Measurements from ENCODE around the gene ARMC12. TPM values are rescaled to one million over a fixed set of nuclear protein-coding genes. Genes with fewer than 3 reads are reported as not detected.

The ARMC12 gene
- total and polyA plus RNA-seq, 2 of the 4 experiments (the other 2 are of a cell fraction), result 0.18 to 0.74 TPM

DNA sequence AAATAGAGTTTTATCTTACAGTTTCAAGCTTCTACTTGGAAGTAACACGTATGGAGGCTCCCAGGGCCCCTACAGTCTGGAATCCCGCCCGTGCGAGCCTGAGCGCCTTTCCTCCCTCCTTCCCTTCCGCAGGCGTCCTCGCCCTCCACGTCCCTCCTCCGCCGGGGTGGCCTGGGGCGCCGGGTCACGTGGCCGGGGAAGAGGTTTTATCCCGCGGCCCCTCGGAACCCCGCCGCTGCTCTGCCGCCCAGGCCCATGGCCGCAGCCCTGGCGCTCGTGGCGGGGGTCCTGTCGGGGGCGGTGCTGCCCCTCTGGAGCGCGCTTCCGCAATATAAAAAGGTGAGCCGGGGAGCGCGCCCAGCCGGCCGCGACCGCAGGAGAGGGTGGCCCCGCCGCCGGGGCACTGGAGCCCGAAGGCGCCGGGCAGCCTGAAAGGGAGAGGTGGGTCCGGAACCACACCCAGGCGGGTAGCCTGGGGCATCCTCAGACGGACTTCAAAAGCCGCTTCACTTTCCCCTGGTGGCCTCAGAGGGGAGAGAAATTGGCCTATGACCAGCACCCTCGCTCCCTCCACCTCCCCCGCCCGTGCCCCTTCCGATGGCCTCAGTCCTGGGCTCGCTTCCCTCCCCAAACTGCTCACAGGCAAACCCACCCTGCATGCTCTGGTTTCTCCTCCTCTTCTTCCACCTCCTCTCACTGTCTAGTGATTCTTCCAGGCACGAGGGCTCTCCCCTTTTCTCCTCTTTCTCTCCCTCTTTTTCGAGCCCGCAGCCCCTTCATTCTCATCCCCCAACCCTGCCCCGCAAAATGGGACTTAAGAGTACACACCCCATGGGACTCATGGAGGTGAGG, 39.8 kb downstream of the ARMC12 start, which contains the start of gene CLPSL2:
Gene CLPSL2 (plus strand): TSS at position 235 of the 852 bp plus-strand sequence. CDS start 21 bp downstream, at position 256.
- H4K5ac ChIP-seq (ENCODE audit: low read depth, low read length), result no peak within 1 kb of the TSS
- no peak within 1 kb of the TSS for H2BK5ac ChIP-seq (ENCODE audit: low read depth, low read length, poor library complexity, severe bottlenecking)
- CTCF ChIA-PET, result no interaction called here
- no peak within 1 kb of the TSS for H3K4ac ChIP-seq (ENCODE audit: low read depth, low read length)
- H3K9me1 ChIP-seq (ENCODE audit: insufficient read depth, low read length), result no peaks in the 10 kb centered on the region; the same call in 1 of the 2 replicates
- no peak within 1 kb of the TSS for H2BK120ac ChIP-seq (ENCODE audit: low read depth, low read length)
- no peaks in the 10 kb centered on the region for H3K79me1 ChIP-seq (ENCODE audit: low read depth in 1 of 2, low read length in 2 of 2)
- peak within 1 kb of the TSS; percentile 67 for H2AFZ ChIP-seq (replicated peaks; ENCODE audit: low read length, poor library complexity)
- no peaks in the 10 kb centered on the region; the same call in 1 of the 2 replicates for H4K20me1 ChIP-seq (ENCODE audit: insufficient read depth, low read length)
- dilution Hi-C loops (cut with HindIII; ENCODE audit: low sequenced_read_pairs, unreplicated experiment), result no loop called here
- no peak within 1 kb of the TSS for H2BK20ac ChIP-seq (ENCODE audit: low read depth, low read length)
- no peaks in the 10 kb centered on the region for H3K9me3 ChIP-seq (ENCODE audit: control insufficient read depth, insufficient read depth, low read length)
- H3K18ac ChIP-seq (ENCODE audit: low read depth, low read length), result no peak within 1 kb of the TSS
- intact Hi-C loops (cut with micrococcal nuclease), result no loop called here
- H3K14ac ChIP-seq (replicated peaks; ENCODE audit: low read depth, low read length), result no peak within 1 kb of the TSS
- H3K36me3 ChIP-seq (ENCODE audit: control insufficient read depth, insufficient read depth, low read length), result no peaks in the 10 kb centered on the region
- no peak within 1 kb of the TSS for H3K23ac ChIP-seq (ENCODE audit: low read depth, low read length)
- BruUV-seq (replicated peaks), result no TSS peak
- no peak within 1 kb of the TSS for H3K27ac ChIP-seq (ENCODE audit: insufficient read depth, low read length)
- no peak within 1 kb of the TSS for H2AK9ac ChIP-seq (replicated peaks; ENCODE audit: low read depth, low read length, poor library complexity)
- H3K9ac ChIP-seq (ENCODE audit: low read depth, low read length), result no peak within 1 kb of the TSS
- no peaks in the 10 kb centered on the region for H3K4me1 ChIP-seq (ENCODE audit: control insufficient read depth, insufficient read depth, low read length)
- H4K91ac ChIP-seq (ENCODE audit: insufficient read depth, low read depth, low read length), result no peak within 1 kb of the TSS
- WGBS, 2 experiments (ENCODE audit: extremely low coverage in 2 of 2, insufficient read length in 1 of 2), result 3% methylated on average over 16 of the region's 56 CpGs; no CpG with 5 or more reads in 1 of the 2 experiments
- H3K56ac ChIP-seq (ENCODE audit: extremely low read depth, insufficient read depth, low read length), result no peak within 1 kb of the TSS
- H2AK5ac ChIP-seq (ENCODE audit: low read depth, low read length), result no peak within 1 kb of the TSS
- no peak within 1 kb of the TSS for H4K8ac ChIP-seq (ENCODE audit: low read depth in 2 of 2, low read length in 2 of 2)
- ATAC-seq (ENCODE audit: low read depth) (peak; percentile 56), DNase-seq (no peak)
- H3K4me3 ChIP-seq (ENCODE audit: insufficient read depth, low read depth, low read length), result peak within 1 kb of the TSS; percentile 51
- TF ChIP-seq, protein P1, sequence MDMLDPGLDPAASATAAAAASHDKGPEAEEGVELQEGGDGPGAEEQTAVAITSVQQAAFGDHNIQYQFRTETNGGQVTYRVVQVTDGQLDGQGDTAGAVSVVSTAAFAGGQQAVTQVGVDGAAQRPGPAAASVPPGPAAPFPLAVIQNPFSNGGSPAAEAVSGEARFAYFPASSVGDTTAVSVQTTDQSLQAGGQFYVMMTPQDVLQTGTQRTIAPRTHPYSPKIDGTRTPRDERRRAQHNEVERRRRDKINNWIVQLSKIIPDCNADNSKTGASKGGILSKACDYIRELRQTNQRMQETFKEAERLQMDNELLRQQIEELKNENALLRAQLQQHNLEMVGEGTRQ (IDR thresholded peaks at IDR 0.05; ENCODE audit: low read depth, low read length), result peak; percentile 68
- no peak for TF ChIP-seq BHLHE40 (IDR thresholded peaks at IDR 0.05; ENCODE audit: low read depth, low read length)
- in situ Hi-C loops (cut with MboI; ENCODE audit: low sequenced_read_pairs), result no loop called here
- POLR2A ChIA-PET (ENCODE audit: unreplicated experiment), result no interaction called here
- peak within 1 kb of the TSS; percentile 52 for H3K4me2 ChIP-seq (ENCODE audit: low read depth, low read length)
- peaks cover 52% of the 10 kb centered on the region for H3K27me3 ChIP-seq (ENCODE audit: control insufficient read depth, insufficient read depth, low read length)
- no peak within 1 kb of the TSS for H2BK15ac ChIP-seq (ENCODE audit: low read depth, low read length)
